Subcutaneous adipose tissue (tissue), 4 donors: Measurements from ENCODE around the gene IQCF6. TPM values are rescaled to one million over a fixed set of nuclear protein-coding genes. Genes with fewer than 3 reads are reported as not detected.

Experiments used
- total RNA-seq, 4 donors: library from RNA; depleted of rRNA; stranded (reverse); fragments of >200 nt; gene quantifications; one replicate each; pipeline ENCODE4 v1.1.0, GENCODE V29; 2016
- TF ChIP-seq, protein P1 (sequence below): fragments of 450-650 bp; IDR thresholded peaks from one replicate; pipeline ENCODE4 v1.5.1; 2016; ENCODE audit warnings: low read depth, mild to moderate bottlenecking, control low read depth, antibody characterized with exemption, moderate library complexity

Gene IQCF6
- total RNA-seq, 4 donors from 2014 or later: not detected

DNA sequence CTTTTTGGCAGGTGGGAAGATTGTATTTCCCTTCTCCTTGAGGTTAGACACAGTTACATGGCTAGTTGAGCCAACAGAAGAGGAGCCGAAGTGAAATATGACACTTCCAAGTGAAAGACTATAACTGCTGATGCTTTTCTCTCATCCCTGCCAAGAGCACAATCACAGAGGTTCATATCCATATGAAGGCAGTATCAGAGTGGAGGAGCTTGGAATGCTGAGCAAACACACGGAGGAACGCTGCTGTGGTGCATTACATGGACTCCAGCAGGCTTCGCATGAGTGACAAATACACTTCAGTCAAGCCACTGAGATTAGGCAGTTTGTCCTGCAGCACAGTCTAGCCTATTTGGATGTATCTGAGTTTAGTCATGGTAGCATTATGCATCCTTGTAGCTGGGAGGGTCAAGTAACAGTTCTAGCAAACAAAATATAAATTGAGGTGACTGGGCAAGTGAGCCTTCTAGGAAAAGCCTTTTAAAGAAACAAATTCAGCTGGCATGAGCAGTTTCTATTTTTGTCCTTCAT, 5.4 kb downstream of the IQCF6 start:
- TF ChIP-seq, protein P1, sequence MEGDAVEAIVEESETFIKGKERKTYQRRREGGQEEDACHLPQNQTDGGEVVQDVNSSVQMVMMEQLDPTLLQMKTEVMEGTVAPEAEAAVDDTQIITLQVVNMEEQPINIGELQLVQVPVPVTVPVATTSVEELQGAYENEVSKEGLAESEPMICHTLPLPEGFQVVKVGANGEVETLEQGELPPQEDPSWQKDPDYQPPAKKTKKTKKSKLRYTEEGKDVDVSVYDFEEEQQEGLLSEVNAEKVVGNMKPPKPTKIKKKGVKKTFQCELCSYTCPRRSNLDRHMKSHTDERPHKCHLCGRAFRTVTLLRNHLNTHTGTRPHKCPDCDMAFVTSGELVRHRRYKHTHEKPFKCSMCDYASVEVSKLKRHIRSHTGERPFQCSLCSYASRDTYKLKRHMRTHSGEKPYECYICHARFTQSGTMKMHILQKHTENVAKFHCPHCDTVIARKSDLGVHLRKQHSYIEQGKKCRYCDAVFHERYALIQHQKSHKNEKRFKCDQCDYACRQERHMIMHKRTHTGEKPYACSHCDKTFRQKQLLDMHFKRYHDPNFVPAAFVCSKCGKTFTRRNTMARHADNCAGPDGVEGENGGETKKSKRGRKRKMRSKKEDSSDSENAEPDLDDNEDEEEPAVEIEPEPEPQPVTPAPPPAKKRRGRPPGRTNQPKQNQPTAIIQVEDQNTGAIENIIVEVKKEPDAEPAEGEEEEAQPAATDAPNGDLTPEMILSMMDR: no peak

DNA sequence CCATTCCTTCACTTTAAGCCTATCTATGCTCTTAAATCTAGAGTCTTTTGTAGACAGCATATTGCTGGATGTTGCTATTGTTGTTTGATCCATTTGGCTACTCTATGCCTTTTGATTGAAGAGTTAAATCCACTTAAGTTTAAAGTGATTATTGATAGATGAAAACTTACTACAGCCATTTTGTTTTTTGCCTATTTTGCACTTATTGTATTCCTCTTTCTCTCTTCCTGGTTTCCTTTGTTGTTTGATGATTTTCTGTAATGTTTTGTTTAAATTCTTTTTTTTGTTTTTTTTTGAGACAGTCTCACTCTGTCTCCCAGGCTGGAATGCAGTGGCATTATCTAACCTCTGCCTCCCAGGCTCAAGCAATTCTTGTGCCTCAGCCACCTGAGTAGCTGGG, 19.8 kb downstream of the IQCF6 start:
- TF ChIP-seq, protein P1: no peak

DNA sequence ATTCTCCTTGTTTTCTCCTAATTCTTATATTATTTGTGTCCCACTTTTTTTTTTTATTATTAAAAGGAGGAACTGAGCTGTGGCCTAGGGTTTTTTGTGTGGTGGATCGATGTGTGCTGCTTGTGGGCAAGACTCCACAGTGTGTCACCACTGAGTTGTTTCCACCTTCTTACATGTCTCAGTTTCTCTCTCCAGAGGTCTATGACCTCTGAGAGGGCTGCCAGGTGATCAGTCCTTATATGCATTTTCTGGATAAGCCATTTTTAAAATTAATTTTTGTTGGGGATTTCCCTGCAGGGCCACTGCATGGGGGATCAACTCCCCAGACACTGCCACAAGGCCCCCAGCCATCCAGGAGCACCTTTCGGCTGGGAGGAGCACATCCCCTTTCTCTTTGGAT, 27.8 kb downstream of the IQCF6 start:
- TF ChIP-seq, protein P1: no peak

DNA sequence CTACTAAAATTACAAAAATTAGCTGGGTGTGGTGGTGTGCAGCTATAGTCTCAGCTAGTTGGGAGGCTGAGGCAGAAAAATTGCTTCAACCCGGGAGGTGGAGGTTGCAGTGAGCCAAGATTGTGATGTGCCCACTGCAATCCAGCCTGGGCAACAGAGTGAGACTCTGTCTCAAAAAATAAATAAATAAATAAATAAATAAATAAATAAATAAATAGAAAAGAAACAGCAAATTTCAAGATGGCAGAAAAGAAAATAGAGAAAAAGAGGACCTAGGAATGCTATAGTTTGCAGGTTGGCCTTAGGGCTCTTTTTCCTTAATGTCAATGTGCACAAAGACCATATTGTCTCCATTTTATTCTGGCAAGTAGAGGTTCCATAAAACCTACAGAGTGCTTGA, 28.2 kb downstream of the IQCF6 start:
- TF ChIP-seq, protein P1: no peak

DNA sequence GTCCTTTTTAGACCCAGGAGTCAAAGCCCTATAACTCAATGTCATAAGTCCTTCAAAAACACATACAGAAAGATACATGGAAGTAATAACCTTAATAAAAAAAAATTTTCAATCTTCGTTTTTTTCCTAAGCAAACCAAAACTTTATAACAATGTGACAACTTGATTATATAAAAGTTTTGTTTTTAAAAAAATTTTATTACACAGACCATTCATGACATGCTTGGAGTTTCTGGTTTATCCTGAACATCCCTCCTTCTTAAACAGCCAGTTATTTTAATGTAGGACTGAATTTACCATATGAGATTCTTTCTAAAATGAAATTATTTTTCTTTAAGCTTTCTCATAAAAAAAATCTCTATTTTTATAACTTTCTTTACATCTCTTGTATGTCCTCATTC, 30.7 kb downstream of the IQCF6 start:
- TF ChIP-seq, protein P1: no peak

DNA sequence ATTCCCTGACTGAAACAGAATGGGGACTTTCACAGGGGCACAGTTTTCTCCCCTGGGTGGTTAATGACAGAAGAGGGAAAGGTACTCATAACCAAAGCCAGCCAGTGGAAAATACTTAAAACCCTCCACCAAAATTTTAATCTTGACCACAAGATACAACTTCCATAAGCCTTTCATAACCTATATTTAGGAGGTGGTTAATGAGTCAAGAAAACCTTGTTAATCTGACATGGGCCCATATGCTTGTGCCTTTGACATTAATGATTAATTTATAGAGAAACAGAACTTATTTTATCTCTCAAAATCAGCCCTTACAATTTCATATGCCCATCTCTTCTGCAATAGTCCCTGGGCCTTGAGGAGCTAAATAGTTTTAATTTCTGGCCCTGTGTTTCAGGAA, 31.2 kb downstream of the IQCF6 start:
- TF ChIP-seq, protein P1: no peak

DNA sequence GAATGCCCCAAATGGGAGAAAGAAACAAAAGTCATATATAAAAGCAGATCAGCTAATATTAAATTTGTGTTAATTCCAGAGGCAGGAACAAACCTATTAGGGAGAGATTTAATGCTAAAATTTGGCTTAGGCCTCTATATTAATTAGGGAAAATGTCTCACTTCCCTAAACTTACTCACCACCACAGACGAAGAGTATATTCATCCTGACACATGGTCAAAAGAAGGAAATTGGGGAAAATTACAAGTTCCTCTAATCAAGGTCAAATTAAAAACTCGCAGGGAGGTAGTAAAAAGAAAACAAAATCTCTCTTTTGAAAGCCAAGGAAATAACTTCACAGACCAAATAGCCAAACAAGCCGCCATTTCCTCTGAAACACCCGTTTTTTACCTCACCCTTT, 39.9 kb downstream of the IQCF6 start:
- TF ChIP-seq, protein P1: no peak
